GM19035 (cell line): ENCODE data around the gene NCS1.

Source experiments
- ATAC-seq: cut with Tn5 transposase; IDR thresholded peaks from one replicate; pipeline ENCODE4 v1.9.1; 2021; ENCODE audit not compliant: unreplicated experiment

Gene NCS1

DNA sequence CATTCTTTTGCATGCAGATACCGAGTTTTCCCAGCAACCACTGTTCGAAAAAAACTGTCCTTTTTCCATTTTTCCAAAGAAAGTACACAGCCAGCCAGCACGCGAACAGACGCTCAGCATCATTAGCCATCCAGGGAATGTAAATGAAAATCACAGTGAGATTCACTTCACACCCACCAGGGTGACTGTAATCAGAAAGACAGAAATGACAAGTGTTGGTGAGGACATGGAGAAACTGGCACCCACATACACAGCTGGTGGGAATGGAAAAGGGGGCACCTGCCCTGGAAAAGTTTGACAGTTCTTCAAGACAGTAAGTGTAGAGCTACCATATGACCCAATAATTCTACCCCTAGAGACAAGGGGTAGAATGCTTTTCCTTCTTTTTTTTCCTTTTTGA is 25.0 kb upstream of the NCS1 start:
- no peak for ATAC-seq

DNA sequence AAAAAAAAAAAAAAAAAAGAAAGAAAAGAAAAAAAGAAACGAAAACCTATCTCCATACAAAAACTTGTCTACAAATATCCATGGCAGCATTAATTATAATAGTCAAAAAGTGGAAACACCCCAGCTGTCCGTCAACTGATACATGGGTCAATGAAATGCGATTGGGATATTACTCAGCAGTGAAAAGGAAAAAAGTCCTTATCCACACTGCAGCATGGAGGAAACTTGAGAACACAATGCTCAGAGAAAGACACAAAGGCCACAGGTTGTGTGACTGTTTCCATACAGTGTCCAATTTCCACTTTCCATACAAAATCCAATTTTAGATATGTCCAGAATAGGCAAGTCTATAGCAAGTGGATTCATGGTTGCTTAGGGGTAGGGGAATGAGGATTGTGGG is 24.3 kb upstream of the NCS1 start:
- ATAC-seq, result no peak

DNA sequence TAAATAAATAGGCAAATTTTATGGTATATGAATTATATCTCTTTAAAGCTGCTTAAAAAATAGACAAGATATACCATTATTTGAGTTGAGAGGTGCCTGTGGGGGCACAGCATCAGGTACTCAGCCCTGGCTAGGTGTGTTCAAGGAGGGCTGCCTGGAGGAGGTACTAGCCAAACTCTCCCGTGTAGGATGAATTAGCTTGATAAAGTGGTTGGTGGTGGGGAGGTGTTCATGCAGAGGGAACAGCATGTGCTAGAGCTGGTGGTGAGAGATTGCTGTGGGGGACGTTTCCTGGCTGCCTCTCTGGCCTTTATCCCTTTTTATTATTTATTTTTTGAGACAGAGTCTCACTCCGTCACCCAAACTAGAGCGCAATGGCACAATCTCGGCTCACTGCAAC is 23.2 kb upstream of the NCS1 start:
- ATAC-seq, result no peak

DNA sequence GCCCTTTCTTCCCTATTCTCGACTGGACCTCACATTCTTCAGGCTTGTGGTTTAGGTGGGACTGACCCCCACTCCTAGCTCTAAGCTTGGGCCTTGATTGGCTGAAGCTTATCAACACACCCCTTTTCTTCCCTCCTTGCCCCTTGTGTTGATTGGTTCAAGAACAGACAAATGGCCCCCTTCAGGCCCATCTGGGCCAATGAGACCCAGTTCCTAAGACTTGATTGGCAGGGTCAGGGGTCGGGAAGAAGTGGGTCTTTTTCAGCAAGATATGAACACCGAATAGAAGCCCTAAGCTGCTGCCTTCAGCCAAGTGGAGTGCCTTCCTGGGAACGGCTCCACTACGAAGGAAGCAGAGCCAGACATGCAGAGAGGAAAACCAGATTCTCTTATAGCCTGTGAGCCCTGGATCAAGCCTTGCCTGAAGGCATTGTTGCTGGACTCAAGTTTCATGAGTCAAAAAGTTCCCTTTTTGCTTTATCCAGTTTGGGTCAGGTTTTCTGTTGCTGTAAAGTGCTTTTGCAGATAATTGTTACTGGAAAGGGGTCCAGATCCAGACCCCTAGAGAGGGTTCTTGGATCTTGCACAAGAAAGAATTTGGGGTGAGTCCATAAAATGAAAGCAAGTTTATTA is 22.4 kb upstream of the NCS1 start:
- ATAC-seq, result no peak

DNA sequence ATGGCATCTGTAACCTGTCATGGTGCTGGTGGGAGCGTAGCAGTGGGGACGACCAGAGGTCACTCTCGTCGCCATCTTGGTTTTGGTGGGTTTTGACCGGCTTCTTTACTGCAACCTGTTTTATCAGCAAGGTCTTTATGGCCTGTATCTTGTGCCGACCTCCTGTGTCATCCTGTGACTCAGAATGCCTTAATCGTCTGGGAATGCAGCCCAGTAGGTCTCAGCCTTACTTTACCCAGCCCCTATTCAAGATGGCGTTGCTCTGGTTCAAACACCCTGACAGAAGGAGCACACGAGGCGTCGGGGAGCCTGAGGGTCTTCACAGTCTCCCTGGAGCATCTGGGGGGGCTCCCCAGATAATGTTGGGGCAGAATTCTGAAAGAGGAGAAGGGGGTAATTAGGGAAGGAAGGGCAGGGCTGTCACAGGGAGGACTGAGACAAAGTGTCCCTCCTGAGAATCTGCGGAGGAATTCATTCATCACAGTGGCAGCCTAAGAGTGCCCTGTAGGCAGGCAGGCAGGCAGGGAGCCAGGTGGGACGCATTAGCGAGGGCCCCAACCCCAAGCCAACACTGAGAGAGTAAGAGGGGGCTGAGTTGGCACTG is 21.3 kb upstream of the NCS1 start:
- no peak for ATAC-seq

DNA sequence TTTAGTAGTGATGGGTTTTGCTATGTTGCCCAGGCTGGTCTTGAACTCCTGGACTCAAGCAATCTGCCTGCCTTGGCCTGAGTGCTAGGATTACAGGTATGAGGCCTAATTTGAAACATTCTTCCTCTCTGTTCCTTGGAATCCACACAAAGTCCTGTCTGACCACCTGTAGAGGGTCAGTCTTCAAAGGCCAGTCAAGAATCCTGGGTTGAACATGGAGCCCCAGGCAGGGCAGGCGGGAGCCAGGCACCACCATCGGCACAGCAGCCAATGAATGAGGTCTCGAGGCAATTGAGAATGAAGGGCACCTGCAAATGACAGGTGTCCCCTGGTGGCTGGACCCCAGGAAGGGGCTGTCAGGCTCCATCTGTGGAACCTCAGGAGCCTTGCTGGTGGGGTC is 17.4 kb upstream of the NCS1 start:
- ATAC-seq, result no peak

DNA sequence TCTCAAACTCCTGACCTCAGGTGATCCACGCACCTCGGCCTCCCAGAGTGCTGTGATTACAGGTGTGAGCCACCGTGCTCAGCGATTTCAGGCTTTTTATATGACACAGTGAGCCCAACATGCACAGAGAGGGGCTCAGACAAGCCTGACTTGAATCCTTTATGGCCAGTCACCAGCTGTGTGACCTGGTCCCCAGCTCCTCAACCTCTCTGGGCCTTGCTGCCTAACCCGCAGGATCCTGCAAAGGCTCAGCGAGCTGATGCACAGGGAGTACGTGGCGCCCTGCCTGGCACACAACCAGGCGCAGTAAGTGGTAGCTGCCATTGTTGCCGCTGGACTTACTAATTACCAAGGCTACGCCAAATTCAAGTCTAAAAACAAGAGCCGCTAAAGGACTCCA is 16.6 kb upstream of the NCS1 start:
- ATAC-seq, result no peak

DNA sequence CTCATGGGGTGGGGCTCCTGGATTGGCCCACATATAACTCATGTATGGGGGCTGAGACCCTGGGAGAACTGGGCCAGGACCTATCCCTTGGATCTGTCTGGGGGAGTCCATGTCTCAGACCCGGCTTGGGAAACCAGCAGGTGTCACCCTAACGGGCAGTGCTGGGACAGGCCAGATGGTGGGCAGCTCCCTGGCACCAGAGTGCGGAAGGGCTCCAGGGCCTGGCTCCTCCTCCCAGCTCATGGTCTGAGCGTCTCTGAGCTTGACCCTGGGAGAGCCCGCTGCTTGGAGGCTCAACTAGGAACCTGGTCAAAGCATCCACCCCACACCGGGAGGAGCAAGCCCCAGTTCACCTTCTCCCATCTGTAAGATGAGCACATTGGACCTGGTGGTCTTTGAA is 15.5 kb upstream of the NCS1 start:
- ATAC-seq, result no peak

DNA sequence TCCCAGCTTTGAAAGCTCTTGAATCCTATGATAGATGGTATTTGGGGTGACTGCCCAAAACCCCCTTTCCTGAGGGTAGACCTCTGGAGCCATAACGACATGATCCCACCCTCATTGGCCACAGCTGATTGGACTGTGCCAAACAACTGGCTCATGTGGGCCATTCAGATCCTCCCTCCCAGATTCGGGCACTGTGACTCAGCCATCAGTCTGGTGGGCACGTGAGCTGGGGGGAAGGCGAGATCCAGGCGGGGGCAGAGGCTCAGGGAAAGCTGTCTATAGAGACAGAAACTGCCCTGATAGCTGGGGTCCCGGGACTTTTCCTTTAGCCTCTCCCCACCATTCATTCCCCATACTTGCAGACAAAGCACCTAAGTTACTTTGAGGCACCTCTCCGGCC is 15.1 kb upstream of the NCS1 start:
- ATAC-seq, result no peak

DNA sequence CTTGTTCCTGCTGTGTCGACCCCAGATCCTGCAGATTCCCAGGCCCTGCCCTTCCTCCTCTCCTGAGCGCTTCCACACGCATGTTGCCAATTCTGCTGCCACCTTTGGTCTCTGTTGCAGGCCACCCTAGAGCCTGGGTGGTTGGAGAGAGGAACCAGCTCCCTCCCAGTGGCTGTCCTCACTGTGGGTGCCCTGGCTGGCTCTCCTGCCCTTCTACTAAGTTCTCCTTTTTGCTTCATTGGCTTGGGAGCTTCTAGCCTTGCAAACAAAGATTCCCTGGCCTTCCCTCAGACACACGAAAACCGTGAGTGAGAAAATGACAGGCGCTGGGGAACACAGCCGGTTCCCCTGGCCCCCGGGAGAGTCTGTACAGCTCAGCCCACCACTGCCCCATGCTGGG is 14.2 kb upstream of the NCS1 start:
- ATAC-seq, result no peak

DNA sequence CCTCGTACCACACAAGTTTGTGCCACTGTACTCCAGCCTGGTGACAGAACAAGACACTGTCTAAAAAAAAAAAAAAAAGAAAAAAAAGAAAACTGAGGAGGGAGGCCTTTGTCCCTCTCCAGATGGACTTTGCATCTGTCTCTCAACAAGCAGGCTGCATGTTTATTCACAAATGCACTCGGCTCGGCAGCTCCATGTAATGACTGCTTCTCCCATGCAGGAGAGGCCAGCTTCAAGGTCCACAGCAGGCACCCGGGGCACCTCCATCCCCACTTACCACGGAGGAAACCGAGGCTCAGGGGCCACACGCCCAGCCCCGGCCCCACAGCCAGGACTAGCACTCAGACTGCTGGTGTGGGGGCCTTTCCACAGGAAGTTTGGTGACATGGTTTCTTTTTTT is 13.1 kb upstream of the NCS1 start:
- ATAC-seq, result no peak

DNA sequence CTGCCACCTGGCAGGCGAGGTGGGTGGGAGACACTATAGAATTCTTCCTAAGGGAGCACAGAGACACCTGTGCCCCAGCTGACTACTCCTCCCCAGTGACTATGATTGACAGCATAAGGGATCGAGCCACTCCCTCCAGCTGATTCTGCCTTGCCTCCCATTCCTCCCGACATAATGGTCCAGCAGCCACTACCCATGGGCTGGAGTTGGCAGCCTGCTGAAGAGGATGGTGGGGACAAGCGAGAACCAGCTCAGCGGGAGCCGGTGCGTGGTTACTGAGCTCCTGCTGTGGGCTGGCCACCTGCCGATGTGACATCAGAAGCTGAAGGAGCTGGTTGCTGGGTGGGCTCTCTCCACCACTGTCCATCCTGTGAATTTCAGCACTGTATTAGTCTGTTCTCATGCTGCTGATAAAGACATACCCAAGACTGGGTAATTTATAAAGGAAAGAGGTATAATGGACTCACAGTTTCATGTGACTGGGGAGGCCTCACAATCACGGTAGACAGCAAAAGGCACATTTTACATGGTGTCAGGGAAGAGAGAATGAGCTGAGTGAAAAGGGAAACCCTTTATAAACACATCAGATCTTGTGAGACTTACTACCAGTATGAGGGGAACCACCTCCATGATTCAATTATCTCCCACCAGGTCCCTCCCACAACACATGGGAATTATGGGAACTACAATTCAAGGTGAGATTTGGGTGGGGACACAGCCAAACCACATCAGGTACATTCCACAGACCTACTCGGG is 12.1 kb upstream of the NCS1 start:
- ATAC-seq, result no peak

DNA sequence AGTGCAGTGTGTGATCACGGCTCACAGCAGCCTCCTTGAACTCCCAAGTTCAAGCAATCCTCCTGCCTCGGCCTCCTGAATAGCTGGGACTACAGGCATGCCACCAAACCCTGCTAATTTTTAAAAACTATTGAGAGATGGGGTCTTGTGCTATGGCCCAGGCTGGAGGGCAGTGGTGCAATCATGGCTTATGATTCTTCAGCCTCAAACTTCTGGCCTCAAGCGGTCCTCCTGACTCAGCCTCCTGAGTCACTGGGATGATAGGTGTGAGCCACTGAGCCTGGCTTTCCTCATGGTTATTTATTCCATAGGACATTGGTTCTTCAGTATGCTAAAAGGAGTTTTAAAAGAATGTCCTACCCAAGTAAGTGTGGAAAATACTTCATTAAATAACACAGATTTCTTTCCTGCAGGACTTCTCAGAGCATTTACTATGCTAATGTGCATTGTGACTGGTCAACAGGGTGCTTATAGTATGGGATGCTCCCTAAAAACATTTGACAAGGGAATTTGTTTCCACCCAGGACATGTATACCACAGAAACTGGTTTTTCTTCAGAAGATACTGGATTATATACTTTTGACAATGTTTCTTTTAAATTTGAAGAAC is 11.2 kb upstream of the NCS1 start:
- ATAC-seq, result no peak

DNA sequence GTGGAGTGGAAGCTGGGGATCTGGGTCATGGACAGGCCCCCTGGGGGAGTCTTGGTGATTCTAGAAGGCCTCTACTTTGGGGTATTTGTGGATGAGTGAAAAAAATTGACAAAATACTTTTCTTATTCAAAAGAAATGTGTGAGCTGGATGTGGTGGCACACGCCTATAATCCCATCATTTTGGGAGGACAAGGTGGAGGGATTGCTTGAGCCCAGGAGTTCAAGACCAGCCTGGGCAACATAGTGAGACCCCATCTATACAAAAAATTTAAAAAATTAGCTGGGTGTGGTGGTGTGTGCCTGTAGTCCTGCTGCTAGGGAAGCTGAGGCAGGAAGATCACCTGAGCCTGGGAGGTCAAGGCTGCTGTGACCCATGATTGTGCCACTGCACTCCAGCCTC is 6.6 kb upstream of the NCS1 start:
- ATAC-seq, result no peak

DNA sequence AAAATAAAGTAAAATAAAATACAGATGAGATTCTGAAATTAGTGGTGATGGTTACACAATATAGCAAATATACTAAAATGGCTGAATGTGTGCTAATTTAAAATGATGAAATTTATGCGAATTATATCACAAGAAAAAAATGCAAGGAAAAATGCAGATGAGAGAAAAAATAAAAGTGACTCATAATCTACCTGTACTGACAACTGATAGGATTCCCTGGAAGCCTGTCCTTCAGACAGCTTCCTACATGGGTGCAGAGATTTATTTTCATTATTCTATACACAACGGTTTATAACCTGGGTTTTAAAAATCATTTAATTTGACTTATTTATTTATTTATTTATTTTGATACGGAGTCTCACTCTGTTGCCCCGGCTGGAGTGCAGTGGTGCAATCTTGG is 5.8 kb upstream of the NCS1 start:
- no peak for ATAC-seq

DNA sequence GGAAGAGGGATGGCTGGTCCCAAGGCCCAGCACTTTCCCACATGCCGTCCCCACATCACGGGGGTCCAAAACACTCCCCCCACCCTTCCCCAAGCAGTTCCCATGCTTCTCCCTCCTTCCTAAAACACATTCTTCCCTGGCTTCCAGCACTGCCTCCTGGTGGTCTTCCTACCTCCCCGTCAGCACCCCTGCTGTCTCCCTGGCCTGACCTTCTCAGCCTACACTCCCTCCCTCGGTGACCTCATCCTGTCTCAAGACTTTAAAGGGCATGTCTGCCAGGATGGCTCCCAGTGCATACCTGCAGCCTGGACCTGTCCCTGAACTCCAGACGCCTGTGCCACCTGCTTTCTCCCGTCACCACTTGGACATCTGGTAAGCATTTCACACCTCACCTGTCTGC is 4.3 kb upstream of the NCS1 start:
- ATAC-seq, result no peak

DNA sequence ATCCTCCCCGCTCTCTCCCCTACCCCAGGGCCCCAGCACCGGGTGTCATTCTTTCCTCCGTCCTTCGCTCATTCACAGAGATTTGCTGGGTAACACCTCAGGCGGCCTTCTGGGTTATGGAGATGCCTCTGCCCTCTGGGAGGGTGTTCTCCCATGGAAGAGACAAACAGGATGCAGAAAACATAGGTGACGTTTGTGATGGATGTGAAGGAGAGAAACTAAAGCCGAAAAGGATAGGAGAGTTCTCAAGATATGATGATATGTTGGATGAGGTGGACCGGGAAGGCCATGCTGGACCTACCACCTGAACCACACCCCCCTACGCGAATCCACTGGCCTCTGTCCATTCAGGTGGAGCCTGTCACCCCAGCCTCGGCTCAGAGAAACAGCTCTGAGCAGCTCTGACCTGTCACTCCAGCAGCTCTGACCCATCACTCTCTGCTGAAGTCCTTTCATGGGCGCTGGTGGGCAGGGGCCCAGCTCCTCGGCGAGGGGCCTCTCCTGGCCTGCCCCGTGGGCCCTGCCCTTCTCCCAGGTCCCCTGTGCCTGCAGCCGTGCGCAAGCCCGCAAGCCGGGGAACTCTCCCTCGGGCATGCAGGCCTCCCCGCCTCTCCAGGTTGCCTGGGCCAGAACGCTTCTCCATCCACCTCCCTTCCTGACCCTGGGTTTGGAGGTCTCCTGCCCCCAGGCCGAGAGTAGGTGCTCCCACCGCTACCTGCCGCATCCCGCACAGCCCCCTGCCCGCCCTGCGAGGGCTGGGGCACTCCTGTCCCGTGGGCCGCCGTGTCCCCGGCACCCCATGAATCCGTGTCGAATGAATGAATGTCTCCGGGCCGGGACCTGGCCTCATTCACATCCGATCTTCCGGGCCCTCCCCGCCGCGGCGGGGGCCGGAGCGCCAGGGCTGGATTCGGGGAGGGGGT is 717 bp upstream of the NCS1 start:
- no peak for ATAC-seq

DNA sequence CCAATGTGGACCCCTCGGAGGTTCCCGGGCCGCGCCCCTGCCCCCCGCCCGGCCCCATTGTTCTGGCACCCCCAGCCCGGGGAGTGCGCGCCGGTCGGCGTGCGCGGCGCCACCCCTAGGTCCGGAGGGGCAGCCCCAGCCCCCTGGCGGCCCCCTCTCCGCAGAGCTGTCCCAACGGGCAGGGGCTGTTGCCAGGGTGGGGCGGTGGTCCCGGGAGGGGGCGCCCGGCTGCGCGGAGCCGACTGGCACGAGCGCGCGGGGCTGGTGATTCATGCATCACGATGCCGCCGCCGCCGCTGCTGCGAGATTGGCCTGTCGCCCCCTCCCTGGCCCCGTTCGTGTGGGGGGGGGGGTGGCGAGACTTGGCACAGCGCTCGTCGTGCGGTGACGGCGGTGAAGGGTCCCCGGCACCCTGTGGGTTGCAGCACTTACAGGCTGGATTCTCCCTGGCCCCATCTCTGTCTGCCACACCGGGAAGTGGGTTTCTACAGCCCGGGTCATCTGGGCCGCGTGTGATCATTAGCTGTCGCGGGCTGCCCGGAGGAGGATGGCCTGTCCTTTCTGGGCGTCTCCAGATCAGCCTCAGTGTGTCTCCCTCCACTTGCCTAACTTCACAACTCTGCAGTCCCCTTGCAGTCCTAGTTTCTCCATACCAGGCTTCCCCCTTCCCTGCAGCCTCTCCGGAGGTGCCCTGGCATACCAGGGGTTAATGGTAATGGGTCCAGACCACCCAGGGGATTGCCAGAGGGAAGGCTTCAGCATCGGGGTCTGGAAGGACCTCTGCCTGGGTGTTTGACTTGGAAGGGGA is 858 bp downstream of the NCS1 start:
- no peak for ATAC-seq

DNA sequence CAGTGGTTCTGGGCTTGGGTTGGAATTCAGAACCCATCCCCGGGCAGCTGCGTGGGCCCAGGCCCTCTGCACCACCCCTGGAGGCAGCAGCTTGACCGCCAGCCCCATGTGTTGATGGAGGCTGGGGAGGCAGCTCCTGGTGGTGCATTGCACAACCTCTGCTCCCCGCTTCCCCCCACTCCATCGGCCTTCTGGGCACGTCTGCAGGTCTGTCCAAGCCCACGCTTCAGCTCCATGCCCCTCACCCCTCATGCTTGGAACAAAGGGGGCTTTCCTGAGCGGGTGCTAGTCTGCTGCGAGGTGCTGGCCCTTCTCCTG is 1.4 kb downstream of the NCS1 start:
- ATAC-seq, result no peak

DNA sequence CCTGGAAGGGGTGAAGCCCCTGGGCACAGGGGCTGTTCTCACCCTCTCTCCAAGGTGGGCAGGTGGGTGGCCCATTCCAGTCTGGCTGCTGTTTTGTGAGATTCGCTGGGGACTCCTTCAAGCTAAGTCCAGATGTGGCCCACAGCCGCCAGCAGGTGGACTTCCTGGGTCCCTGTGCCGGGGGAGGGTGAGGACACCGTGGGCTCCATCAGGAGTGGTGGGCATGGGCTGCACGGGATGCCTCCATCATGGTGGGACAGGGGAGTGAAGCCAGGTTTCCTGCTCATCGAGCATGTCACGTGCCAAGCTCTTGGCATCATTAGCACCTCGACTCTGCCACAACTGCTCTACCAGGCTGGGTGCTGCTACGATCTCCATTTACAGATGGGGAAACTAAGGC is 1.8 kb downstream of the NCS1 start:
- ATAC-seq, result no peak

DNA sequence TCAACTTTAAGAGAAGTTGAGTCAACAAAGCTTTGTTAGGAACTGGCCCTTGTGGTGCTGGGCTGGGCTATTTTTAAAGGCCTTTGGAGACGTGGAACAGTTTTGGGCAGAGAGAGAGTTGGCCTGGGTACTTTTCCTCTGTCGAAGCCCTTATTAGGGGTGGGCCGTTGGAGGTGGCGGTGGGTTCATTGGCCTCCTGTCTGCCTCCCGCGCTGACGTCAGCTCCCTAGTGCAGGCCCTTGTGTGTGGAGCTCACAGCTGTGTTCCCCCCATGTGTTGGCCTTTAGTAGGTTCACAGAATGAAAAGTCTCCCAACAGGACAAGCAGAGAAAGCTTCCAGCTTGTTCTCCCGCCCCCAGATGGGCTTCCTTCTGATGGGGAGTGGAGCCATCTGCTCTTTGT is 2.7 kb downstream of the NCS1 start:
- no peak for ATAC-seq
